Limb (tissue), 2 donors: ENCODE measurements around the gene PDE7B.

Experiments
- DNase-seq, 2 donors: peaks; one replicate each; pipeline ENCODE4 v3.0.0-alpha.2; 2016; ENCODE audit errors: extremely low spot score in 2 of 2

The PDE7B gene

GRCh38 chr6:136067731-136068341, 216.3 kb downstream of the PDE7B start:
- no peak for DNase-seq

- DNase-seq, result no peak
Observed at GRCh38 chr6:136069119-136069518, 217.6 kb downstream of the PDE7B start.

DNA sequence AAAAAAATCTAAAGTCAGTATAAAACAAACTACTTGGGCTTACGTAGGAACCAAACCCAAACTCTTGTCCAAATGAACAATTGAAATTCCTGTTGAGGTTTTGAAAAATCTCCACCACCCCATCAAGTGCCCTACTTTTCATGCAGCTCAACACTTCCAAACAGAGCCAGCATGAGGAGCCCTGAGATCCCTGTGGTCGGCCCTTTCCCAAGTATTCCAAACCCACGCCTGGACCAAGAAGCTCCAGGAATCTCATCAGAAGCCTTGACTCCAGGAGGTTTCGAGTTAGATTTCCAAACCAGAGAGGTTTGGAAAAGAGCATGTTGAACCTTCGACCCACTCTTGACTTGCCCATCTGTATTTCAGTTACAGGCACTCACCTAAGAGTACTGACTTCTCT, 219.3 kb downstream of the PDE7B start:
- DNase-seq, result no peak

DNA sequence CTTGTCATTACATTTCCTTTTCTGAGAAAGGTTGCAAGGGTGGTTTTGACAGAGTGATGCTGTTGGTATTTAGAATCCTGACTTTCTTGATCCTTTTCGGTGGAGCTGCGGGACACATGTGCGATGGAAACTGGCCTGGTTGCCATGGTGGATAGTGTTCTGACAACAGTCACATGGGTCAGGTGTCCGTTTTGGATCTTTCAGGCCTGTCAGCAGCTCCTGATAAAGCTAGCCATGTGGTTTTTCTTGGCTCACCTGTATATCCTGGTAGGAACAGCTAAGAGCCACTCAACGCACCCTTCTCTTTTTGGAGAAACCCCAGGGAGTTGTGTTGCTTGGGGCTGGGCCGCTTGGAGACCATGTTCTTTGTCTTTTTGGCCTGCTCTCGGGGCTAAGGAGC, 221.2 kb downstream of the PDE7B start:
- no peak for DNase-seq

DNA sequence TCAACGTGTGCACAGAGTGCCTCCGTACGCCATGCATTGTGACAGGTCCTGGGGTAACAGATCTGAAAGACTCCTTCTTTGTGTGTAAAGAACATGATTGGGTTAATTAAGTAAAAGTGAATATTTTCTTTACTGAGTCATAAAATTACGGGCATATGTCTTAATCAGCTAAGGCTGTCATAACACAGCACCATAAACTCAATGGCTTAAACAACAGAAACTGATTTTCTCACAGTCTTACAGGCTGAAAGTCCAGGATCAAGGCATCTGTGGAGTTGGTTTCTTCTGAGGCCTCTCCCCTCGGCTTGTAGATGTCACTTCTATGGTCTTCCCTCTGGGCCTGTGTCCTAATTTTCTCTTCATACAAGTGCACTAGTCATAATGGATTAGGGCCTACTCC, 221.7 kb downstream of the PDE7B start:
- no peak for DNase-seq

GRCh38 chr6:136076496-136076895, 225.0 kb downstream of the PDE7B start:
- DNase-seq, result no peak

DNA sequence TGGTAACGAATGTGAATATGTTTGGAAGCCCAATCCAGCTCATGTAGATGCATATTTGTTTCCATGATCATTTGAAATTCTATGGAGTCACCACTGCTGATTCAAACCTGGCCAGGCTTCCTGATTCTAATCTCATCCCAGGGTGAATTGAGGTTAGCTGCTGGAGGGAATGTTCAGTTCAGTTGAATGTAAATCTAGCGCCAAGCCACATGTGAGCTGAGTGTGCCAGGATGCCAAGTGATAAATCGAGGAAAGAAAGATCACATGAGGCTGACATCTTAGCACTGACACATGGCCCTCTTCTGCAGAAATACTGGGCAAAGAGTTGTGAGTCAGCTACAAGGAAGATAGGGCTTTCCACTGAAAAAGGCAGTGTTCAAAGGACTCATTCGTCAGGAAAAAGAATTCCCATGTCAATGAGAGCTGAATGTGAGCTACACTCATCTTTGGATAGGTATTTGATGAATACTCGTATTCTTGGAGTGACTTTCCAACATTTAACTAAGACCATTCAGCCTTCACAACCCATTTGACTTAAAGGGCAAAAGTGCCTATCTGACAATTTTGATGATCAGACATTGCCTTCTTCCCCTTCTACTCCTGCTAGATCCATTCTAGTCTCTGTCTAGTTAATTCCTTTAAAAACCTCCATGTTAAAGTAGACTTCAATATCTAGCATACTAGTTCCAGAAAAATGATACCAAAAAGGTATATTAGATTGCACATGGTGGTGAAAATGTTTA, 226.5 kb downstream of the PDE7B start:
- no peak for DNase-seq

GRCh38 chr6:136079701-136080565, 228.4 kb downstream of the PDE7B start:
- DNase-seq, result no peak

- DNase-seq, result no peak
Observed at GRCh38 chr6:136083540-136083939, 232.0 kb downstream of the PDE7B start.

GRCh38 chr6:136084403-136084802, 232.9 kb downstream of the PDE7B start:
- DNase-seq, result no peak

- DNase-seq, result no peak
Observed at GRCh38 chr6:136085370-136086115, 234.0 kb downstream of the PDE7B start.

GRCh38 chr6:136086686-136087085, 235.2 kb downstream of the PDE7B start:
- DNase-seq, result peak in 1 of 2 donors; percentile 58

DNA sequence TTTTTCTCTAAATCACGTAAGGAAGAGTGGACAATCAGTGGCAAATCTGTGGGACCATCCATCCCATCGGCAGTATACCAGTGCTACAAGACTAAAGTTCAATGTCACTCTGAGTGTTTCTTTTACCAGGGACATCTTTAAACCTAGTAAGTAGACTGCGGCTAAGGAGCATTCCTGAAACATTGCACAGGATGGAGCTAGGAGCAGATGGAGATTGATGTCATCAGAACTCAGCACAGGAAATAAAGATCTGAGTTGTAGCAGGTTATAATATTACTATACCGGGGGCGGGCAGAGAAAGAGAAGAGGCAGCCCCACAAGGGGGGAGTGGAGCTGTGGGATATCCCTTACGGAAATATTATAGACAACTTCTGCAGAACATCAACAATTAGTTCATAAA, 236.5 kb downstream of the PDE7B start:
- DNase-seq, result no peak

- no peak for DNase-seq
Observed at GRCh38 chr6:136088693-136089092, 237.2 kb downstream of the PDE7B start.

GRCh38 chr6:136089876-136090275, 238.4 kb downstream of the PDE7B start:
- DNase-seq, result no peak

DNA sequence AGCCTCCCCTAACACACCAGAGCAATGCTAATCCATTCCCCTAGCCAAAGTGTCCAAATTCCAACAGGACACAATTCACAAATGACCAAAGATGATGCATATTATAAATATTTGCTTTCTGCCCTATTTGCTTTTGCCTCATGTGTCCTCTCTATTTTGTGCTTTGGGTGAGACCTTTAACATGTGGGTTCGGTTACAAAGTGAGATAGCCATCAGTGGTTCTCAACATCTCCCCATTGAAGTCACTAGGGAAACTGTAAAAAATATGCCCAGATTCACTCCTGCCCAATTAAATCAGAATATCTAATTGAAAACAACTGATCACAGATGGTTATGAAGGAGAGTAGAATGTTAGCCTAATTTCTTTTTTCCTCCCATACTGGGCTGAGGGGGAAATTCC, 239.4 kb downstream of the PDE7B start:
- DNase-seq, result no peak

DNA sequence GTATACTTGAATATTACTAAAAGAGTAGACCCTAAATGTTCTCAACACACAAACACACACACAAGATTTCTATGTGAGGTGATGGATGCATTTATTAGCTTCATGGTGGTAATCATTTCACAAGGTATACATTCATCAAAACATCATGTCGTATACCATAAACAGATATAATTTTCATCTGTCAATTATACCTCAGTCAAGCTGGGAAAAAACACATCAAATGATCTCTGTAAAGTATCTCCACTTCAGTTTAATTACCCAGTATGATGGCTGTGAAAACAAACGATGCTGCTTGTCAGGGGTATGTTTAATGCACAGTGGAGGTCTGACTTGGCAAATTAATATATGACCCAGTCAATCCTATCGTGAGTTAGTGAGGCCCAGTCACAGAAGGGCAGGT, 241.4 kb downstream of the PDE7B start:
- DNase-seq, result no peak

GRCh38 chr6:136093835-136094234, 242.3 kb downstream of the PDE7B start:
- DNase-seq, result no peak

GRCh38 chr6:136094812-136095211, 243.3 kb downstream of the PDE7B start:
- DNase-seq, result no peak

- no peak for DNase-seq
Observed at GRCh38 chr6:136095986-136096385, 244.5 kb downstream of the PDE7B start.

DNA sequence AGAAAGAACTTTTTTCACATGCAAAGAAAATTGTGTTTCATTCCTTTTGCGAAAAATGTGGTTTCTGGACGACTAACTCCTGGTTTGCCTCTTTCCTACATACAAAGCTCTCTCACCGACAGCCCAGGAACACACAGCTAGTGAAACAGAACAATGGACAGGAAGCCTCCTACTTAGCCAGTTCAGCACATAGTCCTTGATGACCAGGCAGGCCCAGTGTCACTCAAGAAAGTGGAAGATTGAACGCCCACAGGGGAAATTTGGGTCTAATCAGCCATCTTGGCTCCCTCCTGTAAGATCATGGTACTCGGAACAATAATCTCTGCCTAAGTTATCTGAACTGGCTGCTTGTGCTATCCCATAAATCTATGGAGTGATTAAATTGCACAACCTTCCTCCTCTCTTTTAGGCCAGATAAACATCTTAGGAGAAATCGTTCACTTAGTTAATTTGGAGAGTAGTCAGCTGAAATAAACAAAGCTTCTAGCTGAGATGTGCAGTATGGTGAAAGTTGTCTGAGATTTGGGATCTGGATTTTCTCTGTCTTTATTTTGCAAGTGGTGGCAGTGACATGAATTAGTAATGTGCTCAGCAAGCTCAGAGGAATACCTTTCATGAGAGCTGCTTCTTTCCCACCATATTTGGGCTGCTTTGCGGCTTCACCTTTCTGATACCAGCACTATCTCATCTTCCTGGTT, 251.6 kb downstream of the PDE7B start:
- no peak for DNase-seq
